Activated naive CD8-positive, alpha-beta T cell treated with anti-CD3 and anti-CD28 coated beads, Interleukin-2, amount 50 U/mL, for 24 hours (primary cell): ENCODE measurements around the gene PCGF3.

ENCODE experiments used
- ATAC-seq: fragments of 150-1000 bp; cut with Tn5 transposase; one replicate; pipeline ENCODE4 v1.10.0; 2021
- DNase-seq: peaks from one replicate; pipeline ENCODE4 v3.0.0; 2021
- H3K27ac Mint-ChIP-seq: one replicate; pipeline ENCODE4 v1.8.0; 2021; ENCODE audit warnings: mild to moderate bottlenecking, mixed read lengths
- H3K27me3 Mint-ChIP-seq: one replicate; pipeline ENCODE4 v1.8.0; 2021; ENCODE audit warnings: mixed read lengths
- H3K36me3 Mint-ChIP-seq: one replicate; pipeline ENCODE4 v1.8.0; 2021; ENCODE audit warnings: low read depth, mixed read lengths
- H3K4me1 Mint-ChIP-seq: one replicate; pipeline ENCODE4 v1.8.0; 2021; ENCODE audit warnings: mixed read lengths
- H3K4me3 Mint-ChIP-seq: one replicate; pipeline ENCODE4 v1.8.0; 2021; ENCODE audit warnings: mild to moderate bottlenecking, moderate library complexity, mixed read lengths
- H3K9me3 Mint-ChIP-seq: one replicate; pipeline ENCODE4 v1.8.0; 2021; ENCODE audit warnings: mixed read lengths

PCGF3 gene

GRCh38 chr4:675980-676870 is 29.4 kb upstream of the PCGF3 start:
- H3K27ac Mint-ChIP-seq = no peak overlapping the region

GRCh38 chr4:676871-677235 is 28.8 kb upstream of the PCGF3 start:
- Mint-ChIP-seq H3K27me3 (no peaks in the 10 kb centered on the region), H3K27ac (no peak overlapping the region), H3K4me1 (peaks cover 33% of the 10 kb centered on the region), H3K9me3 (no peaks in the 10 kb centered on the region), H3K4me3 (no peak overlapping the region), H3K36me3 (peaks cover 15% of the 10 kb centered on the region)
- DNase-seq (no peak), ATAC-seq (no peak)

More at GRCh38 chr4:675980-676870, 29.4 kb upstream of the PCGF3 start:
- Mint-ChIP-seq H3K36me3 (peaks cover 17% of the 10 kb centered on the region), H3K4me1 (peaks cover 31% of the 10 kb centered on the region), H3K9me3 (no peaks in the 10 kb centered on the region), H3K27me3 (no peaks in the 10 kb centered on the region), H3K4me3 (peak overlapping the region; percentile 89)
- DNase-seq (no peak), ATAC-seq (no peak)

- peaks cover 8% of the 10 kb centered on the region for H3K36me3 Mint-ChIP-seq
- H3K27ac Mint-ChIP-seq = no peak overlapping the region
- DNase-seq (no peak), ATAC-seq (no peak)
- H3K4me1 Mint-ChIP-seq = peaks cover 30% of the 10 kb centered on the region
- no peak overlapping the region for H3K4me3 Mint-ChIP-seq
- no peaks in the 10 kb centered on the region for H3K9me3 Mint-ChIP-seq
- H3K27me3 Mint-ChIP-seq = no peaks in the 10 kb centered on the region
Observed at GRCh38 chr4:677431-678293, 28.0 kb upstream of the PCGF3 start.

GRCh38 chr4:678331-679103 is 27.1 kb upstream of the PCGF3 start:
- ATAC-seq (no peak), DNase-seq (no peak)
- no peak overlapping the region for H3K27ac Mint-ChIP-seq
- no peak overlapping the region for H3K4me3 Mint-ChIP-seq
- peaks cover 25% of the 10 kb centered on the region for H3K4me1 Mint-ChIP-seq
- no peaks in the 10 kb centered on the region for H3K9me3 Mint-ChIP-seq
- peaks cover 2% of the 10 kb centered on the region for H3K36me3 Mint-ChIP-seq
- no peaks in the 10 kb centered on the region for H3K27me3 Mint-ChIP-seq

- Mint-ChIP-seq H3K36me3 (peaks cover under 1% of the 10 kb centered on the region), H3K27ac (no peak overlapping the region), H3K4me1 (peaks cover 23% of the 10 kb centered on the region), H3K27me3 (no peaks in the 10 kb centered on the region), H3K4me3 (no peak overlapping the region), H3K9me3 (no peaks in the 10 kb centered on the region)
- ATAC-seq (no peak), DNase-seq (no peak)
Observed at GRCh38 chr4:679104-679481, 26.5 kb upstream of the PCGF3 start.

GRCh38 chr4:679629-680028 is 26.0 kb upstream of the PCGF3 start:
- no peaks in the 10 kb centered on the region for H3K36me3 Mint-ChIP-seq
- no peak overlapping the region for H3K4me3 Mint-ChIP-seq
- H3K27ac Mint-ChIP-seq = no peak overlapping the region
- peaks cover 21% of the 10 kb centered on the region for H3K4me1 Mint-ChIP-seq
- no peak for ATAC-seq
- H3K9me3 Mint-ChIP-seq = no peaks in the 10 kb centered on the region
- no peak for DNase-seq
- no peaks in the 10 kb centered on the region for H3K27me3 Mint-ChIP-seq

- no peak for DNase-seq
- no peak overlapping the region for H3K27ac Mint-ChIP-seq
- ATAC-seq = no peak
- peaks cover 21% of the 10 kb centered on the region for H3K4me1 Mint-ChIP-seq
- H3K9me3 Mint-ChIP-seq = no peaks in the 10 kb centered on the region
- no peak overlapping the region for H3K4me3 Mint-ChIP-seq
- no peaks in the 10 kb centered on the region for H3K36me3 Mint-ChIP-seq
- peaks cover under 1% of the 10 kb centered on the region for H3K27me3 Mint-ChIP-seq
Observed at GRCh38 chr4:680091-680490, 25.5 kb upstream of the PCGF3 start.

GRCh38 chr4:680551-680927 is 25.1 kb upstream of the PCGF3 start:
- no peak for ATAC-seq
- H3K27me3 Mint-ChIP-seq = peaks cover 4% of the 10 kb centered on the region
- no peak overlapping the region for H3K27ac Mint-ChIP-seq
- no peaks in the 10 kb centered on the region for H3K9me3 Mint-ChIP-seq
- H3K4me3 Mint-ChIP-seq = peak overlapping the region; percentile 54
- H3K4me1 Mint-ChIP-seq = peaks cover 18% of the 10 kb centered on the region
- DNase-seq = no peak
- H3K36me3 Mint-ChIP-seq = no peaks in the 10 kb centered on the region

- ATAC-seq (peak; percentile 47), DNase-seq (peak; percentile 69)
- Mint-ChIP-seq H3K27ac (no peak overlapping the region), H3K4me3 (peak overlapping the region; percentile 54), H3K36me3 (no peaks in the 10 kb centered on the region), H3K27me3 (peaks cover 4% of the 10 kb centered on the region), H3K9me3 (no peaks in the 10 kb centered on the region), H3K4me1 (peaks cover 12% of the 10 kb centered on the region)
Observed at GRCh38 chr4:680928-681645, 24.5 kb upstream of the PCGF3 start.

- no peaks in the 10 kb centered on the region for H3K9me3 Mint-ChIP-seq
- no peaks in the 10 kb centered on the region for H3K36me3 Mint-ChIP-seq
- peaks cover 9% of the 10 kb centered on the region for H3K4me1 Mint-ChIP-seq
- H3K4me3 Mint-ChIP-seq = no peak overlapping the region
- H3K27ac Mint-ChIP-seq = no peak overlapping the region
- ATAC-seq = no peak
- no peak for DNase-seq
- peaks cover 4% of the 10 kb centered on the region for H3K27me3 Mint-ChIP-seq
Observed at GRCh38 chr4:681736-682451, 23.7 kb upstream of the PCGF3 start.

GRCh38 chr4:682490-683172 is 23.0 kb upstream of the PCGF3 start:
- DNase-seq (no peak), ATAC-seq (no peak)
- H3K27ac Mint-ChIP-seq = no peak overlapping the region
- no peaks in the 10 kb centered on the region for H3K36me3 Mint-ChIP-seq
- no peaks in the 10 kb centered on the region for H3K9me3 Mint-ChIP-seq
- peaks cover 9% of the 10 kb centered on the region for H3K4me1 Mint-ChIP-seq
- peaks cover 4% of the 10 kb centered on the region for H3K27me3 Mint-ChIP-seq
- no peak overlapping the region for H3K4me3 Mint-ChIP-seq

- Mint-ChIP-seq H3K9me3 (no peaks in the 10 kb centered on the region), H3K27me3 (peaks cover 7% of the 10 kb centered on the region), H3K4me3 (no peak overlapping the region), H3K4me1 (peaks cover 9% of the 10 kb centered on the region), H3K27ac (no peak overlapping the region), H3K36me3 (no peaks in the 10 kb centered on the region)
- no peak for ATAC-seq
- DNase-seq = no peak
Observed at GRCh38 chr4:683247-683897, 22.3 kb upstream of the PCGF3 start.
